Activated CD4-positive, alpha-beta memory T cell treated with anti-CD3 and anti-CD28 coated beads, Interleukin-2, amount 10 ng/mL, durations not matched to agents 7 days and 5 days (primary cell): ENCODE measurements around the gene YPEL4. TPM values are rescaled to one million over a fixed set of nuclear protein-coding genes. Genes with fewer than 3 reads are reported as not detected.
"Not testable (repeated sequence)": the region's sequence is repeated elsewhere in the genome, so short reads cannot be mapped to it uniquely, and the experiment has no call there.

Experiments
- CTCF ChIA-PET: fragments of 350-600 bp; sonication (Branson Sonifier 250); formaldehyde crosslinking; loops from one replicate; lab custom pipeline; 2021; ENCODE audit warnings: antibody characterized with exemption, inconsistent platforms; lab: Charles Lee
- POLR2A ChIA-PET: fragments of 350-600 bp; sonication (Branson Sonifier 250); formaldehyde crosslinking; loops from one replicate; lab custom pipeline; 2021; ENCODE audit warnings: antibody characterized with exemption; lab: Charles Lee
- DNase-seq: peaks from one replicate; pipeline ENCODE4 v3.0.0-alpha.2; 2020
- H3K27ac Mint-ChIP-seq: one replicate; pipeline ENCODE4 v1.8.0; 2021; ENCODE audit warnings: mild to moderate bottlenecking, mixed read lengths
- H3K27me3 Mint-ChIP-seq: one replicate; pipeline ENCODE4 v1.8.0; 2021; ENCODE audit warnings: mixed read lengths
- H3K36me3 Mint-ChIP-seq: one replicate; pipeline ENCODE4 v1.8.0; 2021; ENCODE audit warnings: low read depth, mixed read lengths
- H3K4me1 Mint-ChIP-seq: one replicate; pipeline ENCODE4 v1.8.0; 2021; ENCODE audit warnings: mixed read lengths
- H3K4me3 Mint-ChIP-seq: one replicate; pipeline ENCODE4 v1.8.0; 2021; ENCODE audit warnings: mild to moderate bottlenecking, mixed read lengths
- H3K9me3 Mint-ChIP-seq: one replicate; pipeline ENCODE4 v1.8.0; 2021; ENCODE audit warnings: mixed read lengths
- total RNA-seq, 2 experiments: library from RNA; stranded (reverse); gene quantifications; one replicate each; pipeline ENCODE4 v1.2.3, GENCODE V29; 2021

Gene YPEL4
- total RNA-seq, 2 experiments from 2014 or later = 1.5 to 2.2 TPM

DNA sequence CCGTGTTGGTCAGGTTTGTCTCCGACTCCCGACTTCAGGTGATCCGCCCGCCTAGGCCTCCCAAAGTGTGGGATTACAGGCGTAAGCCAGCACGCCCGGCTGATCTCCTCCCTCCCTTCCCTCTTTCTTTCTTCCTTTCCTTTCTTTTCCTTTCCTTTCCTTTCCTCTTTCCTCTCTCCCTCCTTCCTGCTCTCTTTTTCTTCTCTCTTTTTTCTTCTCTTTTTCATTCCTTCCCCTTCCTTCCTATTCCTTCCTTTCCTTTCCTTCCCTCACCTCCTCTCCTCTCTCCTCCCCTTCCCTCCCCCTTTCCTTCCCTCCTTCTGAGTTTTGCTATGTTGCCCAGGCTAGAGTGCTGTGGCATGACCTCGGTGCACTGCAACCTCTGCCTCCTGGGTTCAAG, 14.3 kb upstream of the YPEL4 start:
- no peaks in the 10 kb centered on the region for H3K9me3 Mint-ChIP-seq
- H3K4me3 Mint-ChIP-seq = no peak overlapping the region
- H3K27ac Mint-ChIP-seq = no peak overlapping the region
- H3K36me3 Mint-ChIP-seq = peaks cover 42% of the 10 kb centered on the region
- ChIA-PET POLR2A (no interaction called here), CTCF (no interaction called here)
- peaks cover 31% of the 10 kb centered on the region for H3K4me1 Mint-ChIP-seq
- no peaks in the 10 kb centered on the region for H3K27me3 Mint-ChIP-seq
- DNase-seq = no peak

- H3K9me3 Mint-ChIP-seq = no peaks in the 10 kb centered on the region
- H3K36me3 Mint-ChIP-seq = peaks cover 40% of the 10 kb centered on the region
- H3K4me1 Mint-ChIP-seq = peaks cover 34% of the 10 kb centered on the region
- ChIA-PET CTCF (interaction anchor here (1.1 to 1.4 kb wide), 2 partner anchors 47 to 138 kb away, joined by 4 to 10 read pairs; no protein-coding TSS in a partner anchor), POLR2A (no interaction called here)
- no peak overlapping the region for H3K4me3 Mint-ChIP-seq
- DNase-seq = no peak
- no peak overlapping the region for H3K27ac Mint-ChIP-seq
- H3K27me3 Mint-ChIP-seq = no peaks in the 10 kb centered on the region
These were observed 13.2 kb upstream of the YPEL4 start for GRCh38 chr11:57662893-57663292.

DNA sequence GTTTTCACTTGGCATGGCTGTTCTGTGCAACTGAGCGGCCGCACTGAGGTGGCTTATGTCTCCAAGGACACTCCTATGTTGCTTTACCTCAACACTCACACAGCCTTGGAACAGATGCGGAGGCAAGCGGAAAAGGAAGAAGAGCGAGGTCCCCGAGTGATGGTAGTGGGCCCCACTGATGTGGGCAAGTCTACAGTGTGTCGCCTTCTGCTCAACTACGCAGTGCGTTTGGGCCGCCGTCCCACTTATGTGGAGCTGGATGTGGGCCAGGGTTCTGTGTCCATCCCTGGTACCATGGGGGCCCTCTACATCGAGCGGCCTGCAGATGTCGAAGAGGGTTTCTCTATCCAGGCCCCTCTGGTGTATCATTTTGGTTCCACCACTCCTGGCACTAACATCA, 10.0 kb upstream of the YPEL4 start:
- H3K4me1 Mint-ChIP-seq = peaks cover 33% of the 10 kb centered on the region
- peaks cover 33% of the 10 kb centered on the region for H3K36me3 Mint-ChIP-seq
- H3K27me3 Mint-ChIP-seq = no peaks in the 10 kb centered on the region
- no peak overlapping the region for H3K4me3 Mint-ChIP-seq
- H3K27ac Mint-ChIP-seq = no peak overlapping the region
- ChIA-PET POLR2A (interaction anchor here (2.2 kb wide), 1 partner anchor 7 kb away, joined by 14 read pairs; no protein-coding TSS in a partner anchor), CTCF (interaction anchor here (1.0 to 3.9 kb wide), 2 partner anchors 16 to 143 kb away, joined by 3 to 19 read pairs; no protein-coding TSS in a partner anchor)
- no peak for DNase-seq
- no peaks in the 10 kb centered on the region for H3K9me3 Mint-ChIP-seq

- peaks cover 33% of the 10 kb centered on the region for H3K36me3 Mint-ChIP-seq
These were observed 8.3 kb upstream of the YPEL4 start for GRCh38 chr11:57658023-57658361.

DNA sequence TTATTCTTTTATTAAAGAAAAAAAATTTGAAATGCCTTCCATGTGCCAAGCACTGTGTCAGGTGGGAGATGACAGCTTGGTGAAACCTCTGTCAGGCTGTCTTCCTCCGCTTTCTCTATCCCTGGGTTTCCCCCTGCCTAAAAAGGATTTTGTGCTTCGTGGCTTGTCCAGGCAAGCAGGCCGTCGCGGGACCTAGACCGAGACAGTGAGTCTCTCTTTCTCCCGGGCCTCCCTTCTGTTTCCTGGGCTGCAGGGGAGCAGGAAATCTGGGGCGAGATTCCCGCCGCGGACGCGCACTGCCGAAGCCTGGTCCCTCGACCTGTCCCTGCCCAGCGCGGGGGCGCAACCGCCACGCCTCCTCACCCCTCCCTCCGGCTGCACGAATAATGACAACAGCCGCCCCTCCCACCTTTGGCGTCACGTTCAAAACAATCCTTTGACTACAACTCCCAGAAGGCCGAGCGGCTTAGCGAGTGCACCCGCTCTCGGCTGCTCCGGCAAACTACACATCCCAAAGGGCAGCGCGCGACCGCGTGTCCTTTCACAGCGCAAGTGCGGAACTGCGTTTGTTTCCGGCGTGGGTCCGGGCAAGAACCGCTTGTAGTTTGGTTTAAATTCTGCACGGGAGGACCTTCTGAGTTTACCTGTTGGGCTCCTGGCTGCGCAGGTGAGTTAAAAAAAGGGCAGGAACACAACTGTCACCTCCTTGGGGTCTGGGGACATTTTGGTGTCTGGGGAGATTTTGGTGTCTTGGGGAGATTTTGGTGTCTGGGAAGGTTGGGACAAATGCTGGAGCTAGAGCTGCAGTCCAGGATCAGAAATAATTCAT, 7.7 kb upstream of the YPEL4 start, which contains the start of gene CLP1:
Gene CLP1, plus strand, starts transcription at position 569 of the 829 bp plus-strand sequence. CDS start 1,715 bp downstream, outside the sequence.
- ChIA-PET POLR2A (interaction anchor here (1.0 to 2.2 kb wide), 6 partner anchors 9 to 90 kb away, joined by 3 to 14 read pairs (median 3); partner anchors contain the start of genes MED19, SELENOH, TMX2 and UBE2L6), CTCF (interaction anchor here (0.7 to 3.9 kb wide), 5 partner anchors 10 to 918 kb away, joined by 3 to 19 read pairs (median 4); partner anchors contain the start of gene LPXN)
- Mint-ChIP-seq H3K4me3 (peak within 1 kb of the TSS; percentile 93), H3K4me1 (peaks cover 39% of the 10 kb centered on the region), H3K36me3 (peaks cover 28% of the 10 kb centered on the region), H3K9me3 (no peaks in the 10 kb centered on the region), H3K27ac (peak within 1 kb of the TSS; percentile 91), H3K27me3 (no peaks in the 10 kb centered on the region)
- peak; percentile 99 for DNase-seq

More at GRCh38 chr11:57658023-57658361, 8.3 kb upstream of the YPEL4 start:
- DNase-seq = no peak
- Mint-ChIP-seq H3K4me3 (peak overlapping the region; percentile 93), H3K4me1 (peaks cover 38% of the 10 kb centered on the region), H3K27me3 (no peaks in the 10 kb centered on the region), H3K9me3 (no peaks in the 10 kb centered on the region), H3K27ac (peak overlapping the region; percentile 91)
- ChIA-PET POLR2A (interaction anchor here (1.0 to 2.2 kb wide), 4 partner anchors 9 to 90 kb away, joined by 3 to 14 read pairs (median 5); partner anchors contain the start of genes MED19, SELENOH, TMX2 and UBE2L6), CTCF (interaction anchor here (0.7 to 3.9 kb wide), 3 partner anchors 14 to 918 kb away, joined by 3 to 19 read pairs (median 4); partner anchors contain the start of gene LPXN)

- Mint-ChIP-seq H3K36me3 (peaks cover 24% of the 10 kb centered on the region), H3K9me3 (no peaks in the 10 kb centered on the region), H3K4me1 (peaks cover 40% of the 10 kb centered on the region), H3K27ac (peak overlapping the region; percentile 62), H3K4me3 (peak overlapping the region; percentile 93), H3K27me3 (no peaks in the 10 kb centered on the region)
- ChIA-PET POLR2A (interaction anchor here (1.0 to 1.4 kb wide), 2 partner anchors 9 to 10 kb away, joined by 3 read pairs; no protein-coding TSS in a partner anchor), CTCF (interaction anchor here (1.1 to 3.9 kb wide), 3 partner anchors 10 to 199 kb away, joined by 3 to 19 read pairs (median 6); no protein-coding TSS in a partner anchor)
- DNase-seq = no peak
These were observed 7.1 kb upstream of the YPEL4 start for GRCh38 chr11:57656885-57657193.

DNA sequence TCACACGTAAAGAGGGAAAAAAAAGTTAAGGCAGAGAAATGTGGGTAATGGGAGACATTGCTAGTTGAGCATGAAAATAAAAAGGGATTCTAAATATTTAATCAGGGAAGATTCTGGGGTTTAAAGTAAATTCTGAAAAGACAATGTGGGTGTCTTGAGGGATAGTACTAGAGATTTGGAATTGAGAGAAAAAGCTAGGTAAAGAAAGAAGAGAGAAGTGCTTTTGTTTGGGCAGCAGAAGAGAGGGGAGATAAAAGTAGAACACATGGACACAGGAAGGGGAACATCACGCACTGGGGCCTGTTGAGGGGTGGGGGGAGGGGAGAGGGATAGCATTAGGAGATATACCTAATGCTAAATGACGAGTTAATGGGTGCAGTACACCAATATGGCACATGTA, 3.5 kb upstream of the YPEL4 start:
- Mint-ChIP-seq H3K9me3 (no peaks in the 10 kb centered on the region), H3K4me1 (peaks cover 55% of the 10 kb centered on the region), H3K36me3 (peaks cover 3% of the 10 kb centered on the region), H3K27ac (no peak overlapping the region), H3K4me3 (no peak overlapping the region), H3K27me3 (peaks cover 23% of the 10 kb centered on the region)
- no peak for DNase-seq
- ChIA-PET CTCF (interaction anchor here (1.0 to 2.4 kb wide), 2 partner anchors 8 kb away, joined by 4 to 18 read pairs; no protein-coding TSS in a partner anchor), POLR2A (interaction anchor here (1.8 to 2.2 kb wide), 2 partner anchors 14 to 88 kb away, joined by 5 to 12 read pairs; partner anchors contain the start of genes SELENOH and ZDHHC5)

- H3K27me3 Mint-ChIP-seq = peaks cover 28% of the 10 kb centered on the region
- peaks cover 1% of the 10 kb centered on the region for H3K36me3 Mint-ChIP-seq
- ChIA-PET POLR2A (interaction anchor here (0.8 to 2.2 kb wide), 3 partner anchors 15 to 327 kb away, joined by 3 to 12 read pairs (median 5); partner anchors contain the start of genes SELENOH and ZDHHC5), CTCF (interaction anchor here (1.0 to 1.3 kb wide), 2 partner anchors 8 to 12 kb away, joined by 4 to 5 read pairs; no protein-coding TSS in a partner anchor)
- peak overlapping the region; percentile 63 for H3K27ac Mint-ChIP-seq
- peaks cover 56% of the 10 kb centered on the region for H3K4me1 Mint-ChIP-seq
- peak overlapping the region; percentile 43 for H3K4me3 Mint-ChIP-seq
- no peak for DNase-seq
- H3K9me3 Mint-ChIP-seq = no peaks in the 10 kb centered on the region
These were observed 3.0 kb upstream of the YPEL4 start for GRCh38 chr11:57652662-57653061.

- H3K4me1 Mint-ChIP-seq = peaks cover 53% of the 10 kb centered on the region
- not testable (repeated sequence) for H3K36me3 Mint-ChIP-seq, H3K9me3 Mint-ChIP-seq
- H3K4me3 Mint-ChIP-seq = peak overlapping the region; percentile 43
- H3K27ac Mint-ChIP-seq = peak overlapping the region; percentile 63
- peaks cover 32% of the 10 kb centered on the region for H3K27me3 Mint-ChIP-seq
- POLR2A ChIA-PET = interaction anchor here (0.8 to 2.2 kb wide), 3 partner anchors 15 to 327 kb away, joined by 3 to 12 read pairs (median 5); partner anchors contain the start of genes SELENOH and ZDHHC5
- DNase-seq = peak; percentile 55
- CTCF ChIA-PET = interaction anchor here (1.0 to 1.5 kb wide), 3 partner anchors 7 to 84 kb away, joined by 4 to 6 read pairs (median 5); partner anchors contain the start of gene UBE2L6
These were observed 2.5 kb upstream of the YPEL4 start for GRCh38 chr11:57652230-57652629.

DNA sequence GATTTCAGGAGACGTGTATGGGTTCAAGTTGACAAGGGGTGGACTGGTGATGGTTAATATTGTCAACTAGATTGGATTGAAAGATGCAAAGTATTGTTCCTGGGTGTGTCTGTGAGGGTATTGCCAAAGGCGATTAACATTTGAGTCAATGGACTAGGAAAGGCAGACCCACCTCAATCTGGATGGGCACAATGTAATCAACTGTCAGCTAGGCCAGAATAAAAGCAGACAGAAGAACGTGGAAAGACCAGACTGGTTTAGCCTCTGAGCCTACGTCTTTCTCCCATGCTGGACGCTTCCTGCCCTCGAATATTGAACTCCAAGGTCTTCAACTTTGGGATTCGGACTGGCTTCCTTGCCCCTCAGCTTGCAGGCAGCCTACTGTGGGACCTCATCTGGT, 1.7 kb upstream of the YPEL4 start:
- no peak overlapping the region for H3K27ac Mint-ChIP-seq
- H3K4me3 Mint-ChIP-seq = no peak overlapping the region
- DNase-seq = no peak
- H3K4me1 Mint-ChIP-seq = peaks cover 53% of the 10 kb centered on the region
- no peaks in the 10 kb centered on the region for H3K36me3 Mint-ChIP-seq
- ChIA-PET POLR2A (interaction anchor here (2.2 kb wide), 1 partner anchor 16 kb away, joined by 12 read pairs; the partner anchor contains the start of gene ZDHHC5), CTCF (interaction anchor here (1.3 to 1.5 kb wide), 2 partner anchors 10 to 83 kb away, joined by 5 to 6 read pairs; partner anchors contain the start of gene UBE2L6)
- no peaks in the 10 kb centered on the region for H3K9me3 Mint-ChIP-seq
- peaks cover 41% of the 10 kb centered on the region for H3K27me3 Mint-ChIP-seq

GRCh38 chr11:57650739-57651090, 1.0 kb upstream of the YPEL4 start:
- Mint-ChIP-seq H3K27me3 (peaks cover 47% of the 10 kb centered on the region), H3K4me3 (no peak overlapping the region), H3K36me3 (no peaks in the 10 kb centered on the region), H3K27ac (no peak overlapping the region), H3K4me1 (peaks cover 55% of the 10 kb centered on the region), H3K9me3 (no peaks in the 10 kb centered on the region)
- CTCF ChIA-PET = interaction anchor here (1.5 kb wide), 1 partner anchor 83 kb away, joined by 6 read pairs; the partner anchor contains the start of gene UBE2L6
- POLR2A ChIA-PET = interaction anchor here (2.2 kb wide), 1 partner anchor 17 kb away, joined by 12 read pairs; the partner anchor contains the start of gene ZDHHC5
- no peak for DNase-seq
